HG02870 (cell line): ENCODE results near the gene HDAC3.

Experiments
- ATAC-seq: cut with Tn5 transposase; IDR thresholded peaks from one replicate; pipeline ENCODE4 v1.9.1; 2021; ENCODE audit warnings: mild to moderate bottlenecking, moderate library complexity; ENCODE audit not compliant: unreplicated experiment

Gene HDAC3

GRCh38 chr5:141605523-141606277, 30.9 kb downstream of the HDAC3 start:
- ATAC-seq: peak; percentile 91

DNA sequence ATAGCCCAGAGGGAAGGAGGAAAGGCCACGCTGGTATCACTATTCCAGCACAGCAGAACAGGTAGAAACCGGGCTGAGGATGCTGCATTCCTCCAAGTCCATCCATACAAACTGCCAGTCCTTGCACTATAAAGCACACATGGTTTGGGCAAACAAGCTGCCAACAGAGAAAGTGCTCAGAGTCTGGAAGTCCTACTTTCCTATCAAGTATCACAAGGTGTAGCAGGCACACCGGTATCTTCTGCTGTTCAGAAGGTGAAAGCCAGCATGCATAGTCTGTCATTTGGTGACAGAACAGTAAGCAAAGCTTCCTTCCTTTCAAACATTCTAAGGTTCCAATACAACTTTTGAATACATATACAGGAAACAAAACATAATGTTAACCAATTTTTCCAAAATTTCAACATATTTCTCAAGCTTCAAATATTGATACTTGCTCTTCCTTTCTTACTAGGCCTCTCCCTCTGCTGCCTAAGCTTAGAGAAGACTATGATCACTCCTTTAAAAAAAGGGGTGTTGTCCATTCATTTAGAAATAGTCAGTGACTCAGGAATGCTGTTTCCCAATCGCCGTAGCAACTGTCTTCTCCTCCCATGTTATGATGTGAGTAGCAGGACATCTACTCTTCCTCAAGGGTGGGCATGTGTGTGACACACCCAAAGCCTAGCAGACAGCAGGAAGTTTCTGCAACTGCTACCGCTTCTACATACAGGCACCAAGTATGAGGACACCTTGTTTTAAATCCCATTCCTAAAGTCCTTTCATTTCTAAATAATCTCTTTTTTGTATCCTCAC, 32.5 kb downstream of the HDAC3 start:
- no peak for ATAC-seq

GRCh38 chr5:141602606-141603005, 34.0 kb downstream of the HDAC3 start:
- no peak for ATAC-seq

- ATAC-seq: no peak
These were observed 38.0 kb downstream of the HDAC3 start for GRCh38 chr5:141598391-141599345.

DNA sequence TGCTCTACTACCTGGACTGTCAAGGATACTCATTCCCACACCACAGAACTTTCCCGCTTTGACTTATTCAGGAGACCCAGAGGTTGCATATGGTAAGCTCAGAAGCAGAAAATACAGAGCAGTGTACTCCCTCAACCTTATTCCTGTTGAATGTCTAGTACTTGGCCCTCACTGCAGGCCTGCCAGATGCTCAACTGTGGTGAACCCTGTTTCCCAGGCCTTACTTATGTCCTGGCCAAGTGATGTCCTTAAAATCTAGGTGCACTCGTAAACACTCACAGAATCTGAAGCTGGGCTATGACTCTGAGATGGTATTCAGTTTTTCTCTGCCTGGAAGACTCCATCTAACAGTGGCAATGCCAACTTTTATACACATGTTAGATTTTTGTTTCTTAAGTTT, 38.8 kb downstream of the HDAC3 start:
- no peak for ATAC-seq

- peak; percentile 45 for ATAC-seq
These were observed 39.3 kb downstream of the HDAC3 start for GRCh38 chr5:141597394-141597793.

DNA sequence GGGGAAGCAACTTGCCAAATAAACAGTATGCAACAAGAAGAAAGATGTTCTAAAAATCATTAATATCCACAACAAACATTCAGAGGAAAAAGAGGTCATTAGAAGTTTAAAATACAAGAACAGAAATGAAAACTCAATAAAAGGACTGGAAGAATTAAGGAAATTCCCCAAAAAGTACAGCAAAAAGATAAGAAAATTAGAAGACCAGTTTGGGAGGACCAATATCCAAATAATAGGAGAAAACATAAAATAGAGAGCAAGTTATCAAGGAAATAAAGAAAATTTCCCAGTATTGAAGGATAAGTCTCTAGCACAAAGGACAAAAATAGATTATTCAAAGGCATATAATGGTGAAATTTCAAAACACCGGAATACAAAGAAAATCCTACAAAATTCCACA, 39.8 kb downstream of the HDAC3 start:
- no peak for ATAC-seq

GRCh38 chr5:141590127-141590526, 46.5 kb downstream of the HDAC3 start:
- no peak for ATAC-seq

DNA sequence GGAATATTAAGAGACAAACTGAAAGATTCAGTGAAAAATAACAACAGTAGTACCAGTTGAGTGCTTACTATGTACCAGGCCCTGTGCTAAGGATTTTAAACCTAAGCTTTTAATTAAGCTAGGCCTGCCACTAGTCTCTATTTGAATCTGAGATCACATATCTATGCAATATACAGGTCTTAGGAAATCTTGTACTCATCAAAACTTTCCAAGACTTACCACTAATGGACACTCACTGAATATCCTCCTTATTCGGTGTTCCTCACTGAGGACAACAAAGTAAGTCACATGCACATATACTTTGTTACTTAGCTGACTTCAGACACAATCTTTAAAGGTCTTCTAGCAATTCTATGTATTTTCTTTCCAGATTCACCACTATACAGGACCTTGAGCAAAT, 50.4 kb downstream of the HDAC3 start:
- ATAC-seq: no peak

DNA sequence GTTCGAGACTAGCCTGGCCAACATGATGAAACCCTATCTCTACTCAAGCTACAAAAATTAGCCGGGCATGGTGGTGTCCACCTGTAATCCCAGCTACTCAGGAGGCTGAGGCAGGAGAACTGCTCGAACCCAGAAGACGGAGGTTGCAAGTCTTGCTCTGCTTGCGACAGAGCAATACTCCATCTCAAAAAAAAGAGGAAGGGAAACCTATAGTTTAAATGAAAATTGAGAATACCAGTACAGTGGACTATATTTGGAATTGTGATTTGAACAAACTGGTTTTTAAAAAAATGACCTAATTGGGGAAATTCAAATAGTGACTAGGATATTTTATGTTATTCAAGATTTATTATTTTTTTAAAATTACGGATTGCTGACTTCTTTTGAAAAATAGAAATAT, 51.1 kb downstream of the HDAC3 start:
- ATAC-seq: no peak

DNA sequence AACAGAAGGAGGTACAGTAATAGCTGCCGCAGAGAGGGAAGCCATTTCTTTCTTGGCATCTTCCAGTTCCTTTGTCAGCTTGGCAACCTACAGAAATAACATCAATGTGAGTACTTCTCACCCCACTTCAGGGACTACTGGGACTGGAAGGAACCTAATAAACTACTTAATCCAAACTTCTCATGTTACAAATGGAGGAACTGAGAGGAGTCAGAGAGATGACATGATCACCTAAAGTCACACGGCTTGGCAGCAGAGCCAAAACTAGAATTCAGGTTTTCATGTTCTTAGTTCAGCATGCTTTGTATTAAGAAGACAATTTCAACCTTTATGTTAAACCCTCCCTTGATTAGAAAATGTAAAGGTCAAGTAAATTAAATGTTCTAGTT, 62.5 kb downstream of the HDAC3 start:
- ATAC-seq: no peak

- ATAC-seq: no peak
These were observed 63.0 kb downstream of the HDAC3 start for GRCh38 chr5:141573489-141574121.
